Ectodermal cell (in vitro differentiated cells): ENCODE measurements around the gene NOC4L.
"Not testable (repeated sequence)": the region's sequence is repeated elsewhere in the genome, so short reads cannot be mapped to it uniquely, and the experiment has no call there.

Source experiments
- H3K27ac ChIP-seq: 2 replicates; pipeline ENCODE4 v1.7.0; 2013; ENCODE audit warnings: mild to moderate bottlenecking, low read depth, low read length; ENCODE audit not compliant: insufficient read depth, poor library complexity, severe bottlenecking
- H3K27me3 ChIP-seq: 2 replicates; pipeline ENCODE4 v1.7.0; 2013; ENCODE audit warnings: mild to moderate bottlenecking, low read length; ENCODE audit not compliant: insufficient read depth, control insufficient read depth, poor library complexity, severe bottlenecking
- H3K36me3 ChIP-seq: one replicate; pipeline ENCODE4 v1.7.0; 2013; ENCODE audit warnings: low read length; ENCODE audit not compliant: control insufficient read depth, insufficient read depth
- H3K4me1 ChIP-seq: one replicate; pipeline ENCODE4 v1.7.0; 2013; ENCODE audit warnings: low read length; ENCODE audit not compliant: control insufficient read depth, insufficient read depth
- H3K4me3 ChIP-seq: 2 replicates; pipeline ENCODE4 v1.7.0; 2013; ENCODE audit warnings: low read depth, low read length, control low read depth; ENCODE audit not compliant: insufficient read depth
- H3K9me3 ChIP-seq: 2 replicates; pipeline ENCODE4 v1.7.0; 2013; ENCODE audit warnings: mild to moderate bottlenecking, low read length, moderate library complexity; ENCODE audit not compliant: control insufficient read depth
- WGBS, 2 experiments: methylation state at CpG; one replicate each; pipeline ENCODE4 v1.1.7; 2013; ENCODE audit warnings: missing lambda C conversion rate in 2 of 2; 5-methylcytosine and 5-hydroxymethylcytosine counted together

Gene NOC4L

GRCh38 chr12:132190012-132190755, 45.9 kb downstream of the NOC4L start:
- peaks cover 71% of the 10 kb centered on the region for H3K27me3 ChIP-seq

GRCh38 chr12:132190834-132191500, 46.7 kb downstream of the NOC4L start:
- H3K4me3 ChIP-seq = no peak overlapping the region
- H3K9me3 ChIP-seq = peaks cover 2% of the 10 kb centered on the region
- 84% methylated on average over 30 of the region's 30 CpGs for WGBS, 2 experiments
- H3K27ac ChIP-seq = no peak overlapping the region
- H3K27me3 ChIP-seq = peaks cover 63% of the 10 kb centered on the region
- no peaks in the 10 kb centered on the region for H3K4me1 ChIP-seq
- H3K36me3 ChIP-seq = no peaks in the 10 kb centered on the region

More at GRCh38 chr12:132190012-132190755, 45.9 kb downstream of the NOC4L start:
- H3K36me3 ChIP-seq = no peaks in the 10 kb centered on the region
- WGBS, 2 experiments = 64 to 65% methylated on average over 59 of the region's 59 CpGs
- no peak overlapping the region for H3K27ac ChIP-seq
- peak overlapping the region; percentile 22 for H3K4me3 ChIP-seq
- peaks cover 2% of the 10 kb centered on the region for H3K9me3 ChIP-seq
- H3K4me1 ChIP-seq = no peaks in the 10 kb centered on the region

GRCh38 chr12:132191715-132192553, 47.7 kb downstream of the NOC4L start:
- Histone ChIP-seq H3K27me3 (peaks cover 56% of the 10 kb centered on the region), H3K4me1 (no peaks in the 10 kb centered on the region), H3K36me3 (no peaks in the 10 kb centered on the region), H3K9me3 (peaks cover 2% of the 10 kb centered on the region), H3K27ac (no peak overlapping the region), H3K4me3 (no peak overlapping the region)
- WGBS, 2 experiments = 74 to 75% methylated on average over 31 of the region's 31 CpGs

- H3K27me3 ChIP-seq = peaks cover 36% of the 10 kb centered on the region
- H3K4me3 ChIP-seq = no peak overlapping the region
- WGBS, 2 experiments = 60% methylated on average over 10 of the region's 10 CpGs
- no peaks in the 10 kb centered on the region for H3K36me3 ChIP-seq
- H3K9me3 ChIP-seq = peaks cover 2% of the 10 kb centered on the region
- no peak overlapping the region for H3K27ac ChIP-seq
- H3K4me1 ChIP-seq = no peaks in the 10 kb centered on the region
These were observed 49.8 kb downstream of the NOC4L start for GRCh38 chr12:132194056-132194455.

GRCh38 chr12:132194556-132194955, 50.3 kb downstream of the NOC4L start:
- Histone ChIP-seq H3K27ac (no peak overlapping the region), H3K4me3 (no peak overlapping the region), H3K9me3 (peaks cover 2% of the 10 kb centered on the region), H3K36me3 (no peaks in the 10 kb centered on the region), H3K4me1 (no peaks in the 10 kb centered on the region), H3K27me3 (peaks cover 31% of the 10 kb centered on the region)
- 67 to 69% methylated on average over 8 of the region's 8 CpGs for WGBS, 2 experiments

GRCh38 chr12:132195242-132195641, 51.0 kb downstream of the NOC4L start:
- 84 to 91% methylated on average over 12 of the region's 12 CpGs for WGBS, 2 experiments
- H3K9me3 ChIP-seq, H3K36me3 ChIP-seq, H3K4me1 ChIP-seq, H3K27ac ChIP-seq, H3K4me3 ChIP-seq: not testable (repeated sequence)
- peaks cover 24% of the 10 kb centered on the region for H3K27me3 ChIP-seq

GRCh38 chr12:132196038-132196872, 52.0 kb downstream of the NOC4L start:
- Histone ChIP-seq H3K36me3 (no peaks in the 10 kb centered on the region), H3K4me1 (no peaks in the 10 kb centered on the region), H3K27me3 (peaks cover 14% of the 10 kb centered on the region), H3K9me3 (peaks cover 2% of the 10 kb centered on the region), H3K27ac (no peak overlapping the region), H3K4me3 (no peak overlapping the region)
- 84 to 86% methylated on average over 32 of the region's 32 CpGs for whole genome bisulfite sequencing, 2 experiments

- Histone ChIP-seq H3K27ac (no peak overlapping the region), H3K4me1 (no peaks in the 10 kb centered on the region), H3K9me3 (peaks cover 2% of the 10 kb centered on the region), H3K27me3 (peaks cover 7% of the 10 kb centered on the region), H3K36me3 (no peaks in the 10 kb centered on the region), H3K4me3 (no peak overlapping the region)
- 83 to 84% methylated on average over 22 of the region's 22 CpGs for WGBS, 2 experiments
These were observed 52.7 kb downstream of the NOC4L start for GRCh38 chr12:132196873-132197390.

- Histone ChIP-seq H3K9me3 (no peaks in the 10 kb centered on the region), H3K27ac (no peak overlapping the region), H3K27me3 (no peaks in the 10 kb centered on the region), H3K4me3 (no peak overlapping the region), H3K36me3 (no peaks in the 10 kb centered on the region), H3K4me1 (no peaks in the 10 kb centered on the region)
- WGBS, 2 experiments = 90% methylated on average over 44 of the region's 44 CpGs
These were observed 53.5 kb downstream of the NOC4L start for GRCh38 chr12:132197581-132198354.
